GM21825 (cell line): ENCODE measurements around the gene L3MBTL3.
"Not testable (repeated sequence)": the region's sequence is repeated elsewhere in the genome, so short reads cannot be mapped to it uniquely, and the experiment has no call there.

ENCODE experiments used
- ATAC-seq: cut with Tn5 transposase; IDR thresholded peaks from one replicate; pipeline ENCODE4 v1.9.1; 2021; ENCODE audit warnings: mild to moderate bottlenecking, moderate library complexity; ENCODE audit not compliant: unreplicated experiment

The L3MBTL3 gene

GRCh38 chr6:130070792-130071191 lies 52.4 kb downstream of the L3MBTL3 start:
- no peak for ATAC-seq

- no peak for ATAC-seq
Observed at GRCh38 chr6:130075879-130076460, 57.6 kb downstream of the L3MBTL3 start.

GRCh38 chr6:130076512-130076911 lies 58.1 kb downstream of the L3MBTL3 start:
- ATAC-seq = no peak

- ATAC-seq = no peak
Observed at GRCh38 chr6:130090796-130091195, 72.4 kb downstream of the L3MBTL3 start.

GRCh38 chr6:130093546-130093945 lies 75.2 kb downstream of the L3MBTL3 start:
- no peak for ATAC-seq

GRCh38 chr6:130098317-130098716 lies 79.9 kb downstream of the L3MBTL3 start:
- ATAC-seq = no peak

- ATAC-seq = no peak
Observed at GRCh38 chr6:130099119-130099518, 80.7 kb downstream of the L3MBTL3 start.

GRCh38 chr6:130105996-130106704 lies 87.8 kb downstream of the L3MBTL3 start:
- peak; percentile 81 for ATAC-seq

GRCh38 chr6:130107710-130108109 lies 89.3 kb downstream of the L3MBTL3 start:
- no peak for ATAC-seq

GRCh38 chr6:130111031-130111430 lies 92.7 kb downstream of the L3MBTL3 start:
- ATAC-seq = no peak

GRCh38 chr6:130113201-130113710 lies 94.9 kb downstream of the L3MBTL3 start:
- no peak for ATAC-seq

GRCh38 chr6:130115036-130115435 lies 96.7 kb downstream of the L3MBTL3 start:
- ATAC-seq = peak; percentile 89

GRCh38 chr6:130116273-130116672 lies 97.9 kb downstream of the L3MBTL3 start:
- no peak for ATAC-seq

GRCh38 chr6:130117187-130117701 lies 98.9 kb downstream of the L3MBTL3 start:
- not testable (repeated sequence) for ATAC-seq

- no peak for ATAC-seq
Observed at GRCh38 chr6:130118236-130118635, 99.9 kb downstream of the L3MBTL3 start.

- no peak for ATAC-seq
Observed at GRCh38 chr6:130119211-130119610, 100.8 kb downstream of the L3MBTL3 start.

- no peak for ATAC-seq
Observed at GRCh38 chr6:130120731-130121130, 102.3 kb downstream of the L3MBTL3 start.

GRCh38 chr6:130122243-130122642 lies 103.9 kb downstream of the L3MBTL3 start:
- no peak for ATAC-seq

GRCh38 chr6:130127195-130127594 lies 108.8 kb downstream of the L3MBTL3 start:
- no peak for ATAC-seq

GRCh38 chr6:130128326-130128725 lies 109.9 kb downstream of the L3MBTL3 start:
- ATAC-seq = no peak

- ATAC-seq = no peak
Observed at GRCh38 chr6:130129762-130130246, 111.4 kb downstream of the L3MBTL3 start.

GRCh38 chr6:130132286-130132701 lies 113.9 kb downstream of the L3MBTL3 start:
- ATAC-seq = peak; percentile 71
